A549 (cell line): ENCODE data around the gene IL22RA2. TPM values are rescaled to one million over a fixed set of nuclear protein-coding genes. Genes with fewer than 3 reads are reported as not detected.

Source experiments
- ATAC-seq, 2 experiments: fragments of 200-7000 bp in 1 of 2; fragments of >200 bp in 1 of 2; cut with Nextera tagmentation in 1 of 2; cut with Tn5 transposase in 1 of 2; 3 replicates each; pipeline versions ENCODE4 v1.8.0 to v1.9.1; 2018 to 2020; ENCODE audit warnings: mild to moderate bottlenecking in 1 of 2, moderate library complexity in 1 of 2
- CTCF ChIA-PET: fragments of 300-600 bp; sonication (Branson Sonifier 250); formaldehyde crosslinking; extraction: SDS; loops from one replicate; lab custom pipeline; 2021; ENCODE audit warnings: antibody characterized with exemption, inconsistent platforms; lab: Yijun Ruan, JAX
- POLR2A ChIA-PET: fragments of 350-600 bp; formaldehyde crosslinking; extraction: SDS; loops from one replicate; lab custom pipeline; 2021; ENCODE audit warnings: antibody characterized with exemption, inconsistent platforms; lab: Yijun Ruan, JAX
- DNase-seq, 2 experiments: peaks; one replicate each; pipeline versions ENCODE4 v3.0.0 to v3.0.0-alpha.2; 2011 to 2016; ENCODE audit warnings: low read depth in 1 of 2, low spot score in 1 of 2
- FAIRE-seq: peaks from 2 replicates; lab custom pipeline; 2011; peaks lifted over from hg19 to GRCh38; lab: Jason Lieb, UNC
- H3K27ac ChIP-seq, 2 experiments: fragments of >200 bp; sonication (Bioruptor Twin); formaldehyde crosslinking; 3 replicates each; pipeline ENCODE4 v1.5.1; 2016 to 2017
- H3K4me1 ChIP-seq: fragments of >200 bp; sonication (Bioruptor Twin); formaldehyde crosslinking; 3 replicates; pipeline ENCODE4 v1.6.1; 2016
- H3K4me2 ChIP-seq: fragments of >200 bp; sonication (Bioruptor Twin); formaldehyde crosslinking; 3 replicates; pipeline ENCODE4 v1.6.1; 2016
- H3K4me3 ChIP-seq: fragments of >200 bp; sonication (Bioruptor Twin); formaldehyde crosslinking; 3 replicates; pipeline ENCODE4 v1.5.1; 2016
- H3K9me3 ChIP-seq: fragments of >200 bp; sonication (Bioruptor Twin); formaldehyde crosslinking; 3 replicates; pipeline ENCODE4 v1.6.1; 2016
- ATOH8 ChIP-seq: fragments of 250-450 bp; sonication (Bioruptor Pico); IDR thresholded peaks from 2 replicates; pipeline ENCODE4 v1.5.0; 2020; ENCODE audit warnings: low read depth, mild to moderate bottlenecking, moderate library complexity
- BCL3 ChIP-seq: fragments of >200 bp; sonication (Bioruptor Twin); formaldehyde crosslinking; IDR thresholded peaks from 3 replicates; pipeline ENCODE4 v1.6.1; 2016
- BHLHE40 ChIP-seq: IDR thresholded peaks from 2 replicates; pipeline ENCODE4 v1.6.1; 2012; ENCODE audit warnings: low read depth, low read length, inconsistent platforms
- CHD2 ChIP-seq: fragments of 150-350 bp; IDR thresholded peaks from 2 replicates; pipeline ENCODE4 v1.6.1; 2014; ENCODE audit warnings: low read length; ENCODE audit not compliant: partially characterized antibody
- CHD4 ChIP-seq: fragments of 200-600 bp; sonication (generic); IDR thresholded peaks from 2 replicates; pipeline ENCODE4 v1.6.1; 2016; ENCODE audit warnings: antibody characterized with exemption, mild to moderate bottlenecking, borderline replicate concordance
- EHF ChIP-seq: fragments of 250-450 bp; sonication (Bioruptor Pico); IDR thresholded peaks from 2 replicates; pipeline ENCODE4 v1.5.0; 2020; ENCODE audit warnings: mild to moderate bottlenecking
- ELK1 ChIP-seq: fragments of 150-350 bp; IDR thresholded peaks from 2 replicates; pipeline ENCODE4 v1.6.1; 2014; ENCODE audit warnings: low read depth, mild to moderate bottlenecking, low read length
- EP300 ChIP-seq, 2 experiments: fragments of >200 bp; sonication (Bioruptor Twin); formaldehyde crosslinking; IDR thresholded peaks; 2 replicates in 1 of 2; 3 replicates in 1 of 2; pipeline ENCODE4 v1.6.1; 2016 to 2017
- FOSB ChIP-seq: fragments of 250-450 bp; sonication (Bioruptor Pico); IDR thresholded peaks from 2 replicates; pipeline ENCODE4 v1.5.0; 2020; ENCODE audit warnings: mild to moderate bottlenecking, moderate library complexity
- FOSL2 ChIP-seq, 2 experiments: fragments of 450-650 bp in 1 of 2; fragments of >200 bp in 1 of 2; sonication (Bioruptor Twin) in 1 of 2; formaldehyde crosslinking; IDR thresholded peaks; 2 replicates each; pipeline versions ENCODE4 v1.5.0 to v1.6.1; 2016 to 2020; ENCODE audit warnings: mild to moderate bottlenecking in 1 of 2, moderate library complexity in 1 of 2
- HEYL ChIP-seq: fragments of 250-450 bp; sonication (Bioruptor Pico); IDR thresholded peaks from 2 replicates; pipeline ENCODE4 v1.8.0; 2021; ENCODE audit warnings: mild to moderate bottlenecking, moderate library complexity
- HOXA7 ChIP-seq: fragments of 250-450 bp; sonication (Bioruptor Pico); IDR thresholded peaks from 2 replicates; pipeline ENCODE4 v1.5.0; 2020; ENCODE audit warnings: mild to moderate bottlenecking, moderate library complexity
- HOXB5 ChIP-seq: fragments of 250-450 bp; sonication (Bioruptor Pico); IDR thresholded peaks from 2 replicates; pipeline ENCODE4 v1.5.0; 2020; ENCODE audit warnings: mild to moderate bottlenecking, moderate library complexity
- JUN ChIP-seq, 2 experiments: fragments of >200 bp; sonication (Bioruptor Twin); formaldehyde crosslinking; IDR thresholded peaks; 2 replicates in 1 of 2; 3 replicates in 1 of 2; pipeline ENCODE4 v1.6.1; 2016 to 2017
- KDM5A ChIP-seq: fragments of 200-600 bp; sonication (generic); IDR thresholded peaks from 2 replicates; pipeline ENCODE4 v1.6.1; 2016; ENCODE audit warnings: antibody characterized with exemption, mild to moderate bottlenecking
- MYC ChIP-seq: IDR thresholded peaks from 2 replicates; pipeline ENCODE4 v1.6.1; 2012; ENCODE audit warnings: mild to moderate bottlenecking, inconsistent platforms, low read length, improper control_type of control experiment, borderline replicate concordance
- NPAS2 ChIP-seq: fragments of 250-450 bp; sonication (Bioruptor Pico); IDR thresholded peaks from 2 replicates; pipeline ENCODE4 v1.8.0; 2022; ENCODE audit warnings: mild to moderate bottlenecking, moderate library complexity, borderline replicate concordance
- NR3C1 ChIP-seq: fragments of >200 bp; sonication (Bioruptor Twin); formaldehyde crosslinking; IDR thresholded peaks from 3 replicates; pipeline ENCODE4 v1.6.1; 2017
- POLR2AphosphoS2 ChIP-seq: conservative IDR thresholded peaks from 2 replicates; pipeline ENCODE4 v1.6.1; 2012; ENCODE audit warnings: low read length, improper control_type of control experiment, inconsistent platforms
- RAD21 ChIP-seq, 2 experiments: fragments of >200 bp in 1 of 2; sonication (Bioruptor Twin) in 1 of 2; formaldehyde crosslinking in 1 of 2; IDR thresholded peaks in 1 of 2; conservative IDR thresholded peaks in 1 of 2; 2 replicates in 1 of 2; 3 replicates in 1 of 2; pipeline ENCODE4 v1.6.1; 2012 to 2018; ENCODE audit warnings: inconsistent platforms in 1 of 2
- RFX5 ChIP-seq: fragments of 450-650 bp; IDR thresholded peaks from 2 replicates; pipeline ENCODE4 v1.7.1; 2014; ENCODE audit warnings: antibody characterized with exemption, mild to moderate bottlenecking, moderate library complexity
- SMC3 ChIP-seq: fragments of >200 bp; sonication (Bioruptor Twin); formaldehyde crosslinking; IDR thresholded peaks from 3 replicates; pipeline ENCODE4 v1.6.1; 2018; ENCODE audit warnings: inconsistent platforms
- WGBS: methylation state at CpG from one replicate; pipeline ENCODE4 v1.1.6; 2017; ENCODE audit errors: missing lambda C conversion rate; 5-methylcytosine and 5-hydroxymethylcytosine counted together
- polyA plus RNA-seq, 4 experiments: library from polyadenylated mRNA; depleted of rRNA in 3 of 4; stranded (reverse); fragments of >200 nt; fragmentation: RNase III in 1 of 4; extraction: RNeasy Plus Mini Kit Qiagen cat#74134 plus additional on column Dnase treatment in 1 of 4; gene quantifications; 2 replicates in 3 of 4; 3 replicates in 1 of 4; pipeline ENCODE4 v1.2.3, GENCODE V29; 2011 to 2017
- TF ChIP-seq, protein P1 (sequence below): fragments of 250-450 bp; sonication (Bioruptor Pico); IDR thresholded peaks from 2 replicates; pipeline ENCODE4 v1.5.0; 2021; ENCODE audit warnings: mild to moderate bottlenecking, moderate library complexity, borderline replicate concordance
- TF ChIP-seq, protein P2 (sequence below): IDR thresholded peaks from 2 replicates; pipeline ENCODE4 v1.6.1; 2012; ENCODE audit warnings: low read depth, borderline replicate concordance

IL22RA2 gene
- polyA plus RNA-seq, 2 of the 4 experiments (the other 2 are of a cell fraction): not detected

DNA sequence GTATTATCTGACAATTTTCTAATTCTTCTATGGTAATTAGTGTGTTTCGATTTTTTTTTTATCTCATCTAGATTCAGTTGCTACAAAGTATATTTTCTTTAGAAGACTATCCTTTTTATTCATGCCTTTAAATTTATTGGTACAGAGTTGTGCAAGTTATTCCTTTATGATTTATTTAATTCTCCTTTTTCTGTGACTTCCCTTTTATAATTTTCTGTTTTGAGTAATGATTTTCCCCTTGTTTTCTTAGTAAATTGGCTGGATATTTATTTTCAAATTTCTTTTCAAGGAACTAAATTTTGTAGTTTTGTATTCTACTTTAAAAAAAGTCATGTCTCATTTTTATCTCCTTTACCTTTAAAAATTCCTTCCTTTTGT, 2.4 kb upstream of the IL22RA2 start:
- 0 out of 3 replicates have a peak overlapping the region, but pooled peaks have one; percentile 14 for H3K4me2 ChIP-seq
- DNase-seq (no peak), FAIRE-seq (no peak), ATAC-seq (no peak)
- TF ChIP-seq HEYL (CRISPR knock-in tag) (no peak), SMC3 (no peak), KDM5A (no peak), RAD21 (conservative IDR thresholded peaks at IDR 0.05 in 1 of 2, IDR thresholded peaks at IDR 0.05 in 1 of 2) (no peak), EP300 (IDR thresholded peaks at IDR 0.05) (no peak), EHF (CRISPR knock-in tag) (no peak), JUN (IDR thresholded peaks at IDR 0.05) (no peak), RFX5 (no peak), ELK1 (no peak), FOSL2 (IDR thresholded peaks at IDR 0.05) (no peak), FOSL2 (CRISPR knock-in tag; IDR thresholded peaks at IDR 0.05) (no peak), POLR2AphosphoS2 (no peak)
- TF ChIP-seq, protein P1, sequence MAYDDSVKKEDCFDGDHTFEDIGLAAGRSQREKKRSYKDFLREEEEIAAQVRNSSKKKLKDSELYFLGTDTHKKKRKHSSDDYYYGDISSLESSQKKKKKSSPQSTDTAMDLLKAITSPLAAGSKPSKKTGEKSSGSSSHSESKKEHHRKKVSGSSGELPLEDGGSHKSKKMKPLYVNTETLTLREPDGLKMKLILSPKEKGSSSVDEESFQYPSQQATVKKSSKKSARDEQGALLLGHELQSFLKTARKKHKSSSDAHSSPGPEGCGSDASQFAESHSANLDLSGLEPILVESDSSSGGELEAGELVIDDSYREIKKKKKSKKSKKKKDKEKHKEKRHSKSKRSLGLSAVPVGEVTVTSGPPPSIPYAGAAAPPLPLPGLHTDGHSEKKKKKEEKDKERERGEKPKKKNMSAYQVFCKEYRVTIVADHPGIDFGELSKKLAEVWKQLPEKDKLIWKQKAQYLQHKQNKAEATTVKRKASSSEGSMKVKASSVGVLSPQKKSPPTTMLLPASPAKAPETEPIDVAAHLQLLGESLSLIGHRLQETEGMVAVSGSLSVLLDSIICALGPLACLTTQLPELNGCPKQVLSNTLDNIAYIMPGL: no peak
- TF ChIP-seq, protein P2, sequence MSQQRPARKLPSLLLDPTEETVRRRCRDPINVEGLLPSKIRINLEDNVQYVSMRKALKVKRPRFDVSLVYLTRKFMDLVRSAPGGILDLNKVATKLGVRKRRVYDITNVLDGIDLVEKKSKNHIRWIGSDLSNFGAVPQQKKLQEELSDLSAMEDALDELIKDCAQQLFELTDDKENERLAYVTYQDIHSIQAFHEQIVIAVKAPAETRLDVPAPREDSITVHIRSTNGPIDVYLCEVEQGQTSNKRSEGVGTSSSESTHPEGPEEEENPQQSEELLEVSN: no peak
- 0% methylated on average over 1 of the region's 1 CpG for WGBS
- POLR2A ChIA-PET: no interaction called here
- H3K9me3 ChIP-seq: no peaks in the 10 kb centered on the region
- CTCF ChIA-PET: no interaction called here
- H3K27ac ChIP-seq: no peak overlapping the region
- no peak overlapping the region for H3K4me3 ChIP-seq
- H3K4me1 ChIP-seq: no peaks in the 10 kb centered on the region

- FAIRE-seq: no peak
- H3K4me1 ChIP-seq: no peaks in the 10 kb centered on the region
- WGBS: 20% methylated on average over 4 of the region's 4 CpGs
- ChIA-PET POLR2A (no interaction called here), CTCF (no interaction called here)
- no peak; a peak in 1 of 6 replicates for ATAC-seq
- no peak overlapping the region for H3K4me3 ChIP-seq
- no peak for DNase-seq
- TF ChIP-seq HOXA7: no peak
- TF ChIP-seq CHD2: no peak
- no peak for TF ChIP-seq NPAS2 (CRISPR knock-in tag)
- TF ChIP-seq ELK1: no peak
- TF ChIP-seq BHLHE40: no peak
- TF ChIP-seq ATOH8 (CRISPR knock-in tag): no peak
- no peak for TF ChIP-seq CHD4
- no peak for TF ChIP-seq HEYL (CRISPR knock-in tag)
- no peak for TF ChIP-seq HOXB5 (CRISPR knock-in tag)
- TF ChIP-seq EP300 (IDR thresholded peaks at IDR 0.05): no peak
- TF ChIP-seq MYC: no peak
- no peak for TF ChIP-seq NR3C1
- no peak for TF ChIP-seq FOSB
- no peak for TF ChIP-seq BCL3
- H3K27ac ChIP-seq: no peak overlapping the region
- 0 out of 3 replicates have a peak overlapping the region, but pooled peaks have one; percentile 14 for H3K4me2 ChIP-seq
- no peaks in the 10 kb centered on the region for H3K9me3 ChIP-seq
These were observed 1.9 kb upstream of the IL22RA2 start for GRCh38 chr6:137175157-137175867.
